Measurements from ENCODE around the gene OCEL1. TPM values are rescaled to one million over a fixed set of nuclear protein-coding genes. Genes with fewer than 3 reads are reported as not detected.

The OCEL1 gene
- total and polyA plus RNA-seq, 2 donors (not counting 1 experiment from before 2014, with no cell fraction given), result 28.5 to 30.5 TPM

- Histone ChIP-seq H4K20me1 (ENCODE audit: control insufficient read depth, insufficient read depth, low read length, poor library complexity, severe bottlenecking) (no peaks in the 10 kb centered on the region), H3K4me3 (ENCODE audit: control extremely low read depth in 1 of 5, extremely low read depth in 1 of 5, insufficient read depth in 1 of 5, low read depth in 2 of 5, low read length in 4 of 5) (no peak overlapping the region), H3K36me3 (replicated peaks in 1 of 2; ENCODE audit: control extremely low read depth in 1 of 2, control insufficient read depth in 1 of 2, extremely low read depth in 1 of 2, insufficient read depth in 2 of 2, low read length in 1 of 2) (no peaks in the 10 kb centered on the region), H3K9ac (ENCODE audit: low read length) (no peak overlapping the region), H3K4me1 (ENCODE audit: control insufficient read depth in 2 of 2, insufficient read depth in 2 of 2, low read length in 2 of 2) (peaks cover 5 to 21% of the 10 kb centered on the region in 2 donors), H3K4me2 (replicated peaks; ENCODE audit: low read depth, low read length, poor library complexity, severe bottlenecking) (no peak overlapping the region), H3K27ac (ENCODE audit: low read length in 2 of 2) (no peak overlapping the region), H3K27me3 (replicated peaks in 1 of 4; ENCODE audit: control extremely low read depth in 1 of 4, control insufficient read depth in 3 of 4, insufficient read depth in 4 of 4, low read length in 3 of 4) (no peaks in the 10 kb centered on the region), H3K79me2 (ENCODE audit: control insufficient read depth, insufficient read depth, low read length) (no peaks in the 10 kb centered on the region), H3K9me3 (ENCODE audit: control extremely low read depth in 1 of 3, control insufficient read depth in 2 of 3, insufficient read depth in 1 of 3, low read length in 2 of 3) (no peaks in the 10 kb centered on the region), H2AFZ (ENCODE audit: insufficient read depth, low read depth, low read length, poor library complexity, severe bottlenecking) (no peak overlapping the region)
- Mint-ChIP-seq H3K27me3 (no peaks in the 10 kb centered on the region), H3K4me1 (peaks cover 18% of the 10 kb centered on the region), H3K4me3 (no peak overlapping the region), H3K27ac (no peak overlapping the region), H3K9me3 (ENCODE audit: insufficient read depth) (no peaks in the 10 kb centered on the region)
- CTCF ChIA-PET, result interaction anchor here (0.6 to 2.0 kb wide), 5 partner anchors 10 to 35 kb away, joined by 3 to 7 read pairs (median 4); no protein-coding TSS in a partner anchor
- ATAC-seq (ENCODE audit: low read depth) (no peak), DNase-seq (no peak)
- intact Hi-C loops (cut with micrococcal nuclease), result no loop called here
- TF ChIP-seq CTCF (IDR thresholded peaks at IDR 0.05) (no peak), EZH2 (IDR thresholded peaks at IDR 0.05; ENCODE audit: borderline replicate concordance, insufficient read depth, low read depth, low read length, poor library complexity, severe bottlenecking) (no peak)
- POLR2A ChIA-PET, result no interaction called here
- WGBS (ENCODE audit: insufficient coverage), result 94% methylated on average over 19 of the region's 21 CpGs
These were observed 22.2 kb downstream of the OCEL1 start for GRCh38 chr19:17248011-17248776.

- DNase-seq, result no peak
- Mint-ChIP-seq H3K27me3 (no peaks in the 10 kb centered on the region), H3K4me1 (peaks cover 8% of the 10 kb centered on the region), H3K4me3 (no peak overlapping the region), H3K27ac (no peak overlapping the region), H3K9me3 (ENCODE audit: insufficient read depth) (no peaks in the 10 kb centered on the region)
- no peaks in the 10 kb centered on the region for H3K27me3 ChIP-seq (replicated peaks in 1 of 4; ENCODE audit: control extremely low read depth in 1 of 4, control insufficient read depth in 3 of 4, insufficient read depth in 4 of 4, low read length in 3 of 4)
- no peaks in the 10 kb centered on the region for H3K9me3 ChIP-seq (ENCODE audit: control extremely low read depth in 1 of 3, control insufficient read depth in 2 of 3, insufficient read depth in 1 of 3, low read length in 2 of 3)
- ChIA-PET CTCF (interaction anchor here (0.8 to 2.0 kb wide), 3 partner anchors 10 to 15 kb away, joined by 3 to 7 read pairs (median 6); no protein-coding TSS in a partner anchor), POLR2A (no interaction called here)
- no peak overlapping the region for H3K4me3 ChIP-seq (ENCODE audit: control extremely low read depth in 1 of 5, extremely low read depth in 1 of 5, insufficient read depth in 1 of 5, low read depth in 2 of 5, low read length in 4 of 5)
- H3K27ac ChIP-seq (ENCODE audit: low read length in 2 of 2), result no peak overlapping the region
- H3K4me1 ChIP-seq (ENCODE audit: control insufficient read depth in 2 of 2, insufficient read depth in 2 of 2, low read length in 2 of 2), result peaks cover 5 to 10% of the 10 kb centered on the region in 2 donors
- WGBS (ENCODE audit: insufficient coverage), result 92% methylated on average over 15 of the region's 15 CpGs
- H2AFZ ChIP-seq (ENCODE audit: insufficient read depth, low read depth, low read length, poor library complexity, severe bottlenecking), result no peak overlapping the region
- no peaks in the 10 kb centered on the region for H3K79me2 ChIP-seq (ENCODE audit: control insufficient read depth, insufficient read depth, low read length)
- no peaks in the 10 kb centered on the region for H3K36me3 ChIP-seq (replicated peaks in 1 of 2; ENCODE audit: control extremely low read depth in 1 of 2, control insufficient read depth in 1 of 2, extremely low read depth in 1 of 2, insufficient read depth in 2 of 2, low read length in 1 of 2)
- no peaks in the 10 kb centered on the region for H4K20me1 ChIP-seq (ENCODE audit: control insufficient read depth, insufficient read depth, low read length, poor library complexity, severe bottlenecking)
- ATAC-seq (ENCODE audit: low read depth), result no peak
- TF ChIP-seq EZH2 (IDR thresholded peaks at IDR 0.05; ENCODE audit: borderline replicate concordance, insufficient read depth, low read depth, low read length, poor library complexity, severe bottlenecking), result no peak
- TF ChIP-seq CTCF (IDR thresholded peaks at IDR 0.05), result no peak
- H3K4me2 ChIP-seq (replicated peaks; ENCODE audit: low read depth, low read length, poor library complexity, severe bottlenecking), result no peak overlapping the region
- H3K9ac ChIP-seq (ENCODE audit: low read length), result no peak overlapping the region
- intact Hi-C loops (cut with micrococcal nuclease), result no loop called here
These were observed 24.0 kb downstream of the OCEL1 start for GRCh38 chr19:17249887-17250548.

Measured in B cell (primary cell).